Right lobe of liver (tissue), 6 donors: Measurements from ENCODE around the gene G3BP2. TPM values are rescaled to one million over a fixed set of nuclear protein-coding genes. Genes with fewer than 3 reads are reported as not detected.

ENCODE experiments used
- ATAC-seq, 4 donors: fragments of 200-7000 bp; cut with Tn5 transposase; one replicate each; pipeline ENCODE4 v1.9.1; 2020; ENCODE audit warnings: mild to moderate bottlenecking in 4 of 4, moderate library complexity in 4 of 4
- DNase-seq, 3 donors: peaks; one replicate each; pipeline ENCODE4 v3.0.0-alpha.2; 2020
- H3K27ac ChIP-seq, 3 donors: fragments of 200-600 bp; one replicate each; pipeline ENCODE4 v1.8.0; 2022
- H3K27me3 ChIP-seq, 2 donors: fragments of 200-600 bp; one replicate each; pipeline ENCODE4 v1.8.0; 2022
- H3K36me3 ChIP-seq, 4 donors: fragments of 200-600 bp; sonication (generic) in 1 of 4; one replicate each; pipeline versions ENCODE4 v1.5.1 to v1.8.0; 2017 to 2022; ENCODE audit warnings: control low read depth in 1 of 4
- H3K4me1 ChIP-seq, 4 donors: fragments of 200-600 bp; sonication (generic) in 1 of 4; one replicate each; pipeline versions ENCODE4 v1.5.1 to v1.8.0; 2017 to 2022; ENCODE audit warnings: control low read depth in 1 of 4
- H3K4me3 ChIP-seq, 3 donors: fragments of 200-600 bp; one replicate each; pipeline ENCODE4 v1.8.0; 2022
- H3K9me3 ChIP-seq, 4 donors: fragments of 200-600 bp; sonication (generic) in 1 of 4; one replicate each; pipeline versions ENCODE4 v1.5.1 to v1.8.0; 2017 to 2022; ENCODE audit warnings: control low read depth in 1 of 4
- POLR2A ChIP-seq: fragments of 450-650 bp; IDR thresholded peaks from one replicate; pipeline ENCODE4 v1.6.1; 2017; ENCODE audit warnings: antibody characterized with exemption, mild to moderate bottlenecking
- WGBS: methylation state at CpG from one replicate; pipeline ENCODE4 v1.1.6; 2018; ENCODE audit warnings: low coverage, low lambda C conversion rate; ENCODE audit not compliant: insufficient coverage; ENCODE audit errors: missing lambda C conversion rate; 5-methylcytosine and 5-hydroxymethylcytosine counted together
- intact Hi-C, 2 donors: fragments of 100-400 bp; cut with DNase I; formaldehyde crosslinking; loops; one replicate each; pipeline versions ENCODE4 v1.11.2 to v1.14.1; 2022
- total RNA-seq, 6 experiments: library from RNA; depleted of rRNA in 2 of 6; stranded (reverse); fragments of >200 nt in 2 of 6; fragmentation: NEBNext Ultra II Directional in 3 of 6; extraction: Animal tissue kit (Norgen Biotek cat#: 25700) in 3 of 6; gene quantifications; one replicate each; pipeline versions ENCODE4 v1.1.0 to v1.2.4, GENCODE V29; 2016 to 2023
- TF ChIP-seq, protein P1 (sequence below), 4 donors: fragments of 200-600 bp in 3 of 4; fragments of 450-650 bp in 1 of 4; IDR thresholded peaks; one replicate each; pipeline versions ENCODE4 v1.5.1 to v1.8.0; 2016 to 2022; ENCODE audit warnings: antibody characterized with exemption in 4 of 4, mild to moderate bottlenecking in 2 of 4
- donor health status: DM: no; HTN: yes; CAD: no.
- donor health status: DM: no; HTN: no; CAD: no.
- donor health status: DM: no; HTN: no; CAD: no.
- donor health status: DM: no; HTN: yes; CAD: no.
- donor health status: DM: no; HTN: yes; CAD: no.

G3BP2 gene
- total RNA-seq, 6 experiments from 2014 or later = 47.6 to 68.9 (median 64.5) TPM

DNA sequence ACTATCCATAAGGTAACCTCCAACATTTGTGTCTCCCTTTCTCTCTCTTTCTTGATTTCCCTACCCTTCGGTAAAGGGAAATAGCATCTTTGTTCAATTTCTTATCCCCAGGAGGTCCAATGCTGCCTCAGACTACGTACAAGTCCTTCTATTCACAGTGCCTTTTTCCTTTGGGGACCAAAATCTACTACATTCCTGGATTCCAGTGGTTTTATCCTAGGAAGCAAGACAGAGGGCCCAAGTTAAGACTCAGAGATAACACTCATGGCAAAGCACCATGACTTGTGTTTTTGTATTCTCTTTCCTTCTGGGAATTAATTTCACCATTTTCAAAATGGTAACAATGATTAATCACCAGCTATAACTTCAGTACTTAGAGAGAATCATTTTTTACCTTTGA, 10.6 kb downstream of the G3BP2 start:
- intact Hi-C loops = no loop called here
- TF ChIP-seq, protein P1, sequence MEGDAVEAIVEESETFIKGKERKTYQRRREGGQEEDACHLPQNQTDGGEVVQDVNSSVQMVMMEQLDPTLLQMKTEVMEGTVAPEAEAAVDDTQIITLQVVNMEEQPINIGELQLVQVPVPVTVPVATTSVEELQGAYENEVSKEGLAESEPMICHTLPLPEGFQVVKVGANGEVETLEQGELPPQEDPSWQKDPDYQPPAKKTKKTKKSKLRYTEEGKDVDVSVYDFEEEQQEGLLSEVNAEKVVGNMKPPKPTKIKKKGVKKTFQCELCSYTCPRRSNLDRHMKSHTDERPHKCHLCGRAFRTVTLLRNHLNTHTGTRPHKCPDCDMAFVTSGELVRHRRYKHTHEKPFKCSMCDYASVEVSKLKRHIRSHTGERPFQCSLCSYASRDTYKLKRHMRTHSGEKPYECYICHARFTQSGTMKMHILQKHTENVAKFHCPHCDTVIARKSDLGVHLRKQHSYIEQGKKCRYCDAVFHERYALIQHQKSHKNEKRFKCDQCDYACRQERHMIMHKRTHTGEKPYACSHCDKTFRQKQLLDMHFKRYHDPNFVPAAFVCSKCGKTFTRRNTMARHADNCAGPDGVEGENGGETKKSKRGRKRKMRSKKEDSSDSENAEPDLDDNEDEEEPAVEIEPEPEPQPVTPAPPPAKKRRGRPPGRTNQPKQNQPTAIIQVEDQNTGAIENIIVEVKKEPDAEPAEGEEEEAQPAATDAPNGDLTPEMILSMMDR (IDR thresholded peaks at IDR 0.05) = no peak
- no peak for TF ChIP-seq POLR2A
- ATAC-seq = no peak
- Histone ChIP-seq H3K4me1 (peaks cover 0 to 6% (median 0%) of the 10 kb centered on the region in 4 donors), H3K9me3 (no peaks in the 10 kb centered on the region), H3K27me3 (no peaks in the 10 kb centered on the region), H3K27ac (no peak overlapping the region), H3K4me3 (no peak overlapping the region), H3K36me3 (peaks cover 0 to 27% (median 3%) of the 10 kb centered on the region in 4 donors)
- no peak for DNase-seq
- WGBS = 81% methylated on average over 2 of the region's 2 CpGs

DNA sequence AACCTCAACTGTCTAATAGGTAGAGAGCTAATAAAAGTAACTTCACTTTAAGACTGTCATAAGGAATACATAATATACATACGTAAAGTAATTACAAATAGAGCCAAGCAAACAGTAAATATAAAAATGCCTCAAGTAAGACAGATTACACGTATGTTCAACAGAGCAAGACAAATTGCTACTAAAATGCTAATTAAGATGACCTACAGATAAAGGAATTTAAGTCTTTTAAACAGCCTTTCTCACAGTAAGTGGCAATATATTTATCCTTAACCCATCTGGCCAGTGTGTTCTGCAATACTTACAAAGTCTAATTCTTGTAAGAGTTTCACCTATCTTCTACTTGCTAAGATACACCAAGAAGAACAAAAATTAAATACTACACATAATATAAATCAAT, 12.7 kb downstream of the G3BP2 start:
- Histone ChIP-seq H3K27me3 (no peaks in the 10 kb centered on the region), H3K4me1 (peaks cover 0 to 6% (median 0%) of the 10 kb centered on the region in 4 donors), H3K27ac (no peak overlapping the region), H3K9me3 (no peaks in the 10 kb centered on the region), H3K36me3 (peaks cover 0 to 46% (median 12%) of the 10 kb centered on the region in 4 donors), H3K4me3 (no peak overlapping the region)
- WGBS = 85% methylated on average over 2 of the region's 2 CpGs
- DNase-seq = no peak
- intact Hi-C loops = no loop called here
- TF ChIP-seq, protein P1 (IDR thresholded peaks at IDR 0.05) = no peak
- TF ChIP-seq POLR2A = no peak
- ATAC-seq = no peak

DNA sequence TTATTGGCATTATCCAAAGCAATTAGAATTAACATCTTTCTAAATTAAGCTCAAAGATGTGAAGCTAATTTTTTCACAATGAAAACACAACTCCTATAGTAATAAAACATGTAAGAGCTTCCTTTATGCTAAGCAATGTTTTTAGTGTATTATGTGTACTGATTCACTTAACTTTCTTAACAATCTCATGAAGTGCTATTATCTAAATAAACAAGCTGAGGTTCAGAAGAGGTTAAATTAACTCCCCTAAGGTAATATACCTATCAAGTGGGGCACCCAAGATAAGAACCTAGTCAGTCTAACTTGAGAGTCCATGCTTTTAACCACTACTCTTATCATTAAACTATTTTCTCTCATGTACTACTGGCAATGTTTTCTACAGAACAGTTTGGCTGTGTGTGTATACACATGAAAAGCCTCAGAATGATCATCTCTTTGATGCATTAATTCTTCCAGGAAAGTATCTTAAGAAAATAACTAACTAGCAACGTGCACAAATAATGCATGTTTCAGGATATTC, 13.6 kb downstream of the G3BP2 start:
- 92% methylated on average over 1 of the region's 1 CpG for WGBS
- H3K4me3 ChIP-seq = no peak overlapping the region
- peaks cover 0 to 55% (median 17%) of the 10 kb centered on the region in 4 donors for H3K36me3 ChIP-seq
- TF ChIP-seq POLR2A = no peak
- TF ChIP-seq, protein P1 (IDR thresholded peaks at IDR 0.05) = no peak
- DNase-seq (no peak), ATAC-seq (no peak)
- no peaks in the 10 kb centered on the region for H3K9me3 ChIP-seq
- H3K27me3 ChIP-seq = no peaks in the 10 kb centered on the region
- H3K27ac ChIP-seq = no peak overlapping the region
- H3K4me1 ChIP-seq = peaks cover 0 to 6% (median 0%) of the 10 kb centered on the region in 4 donors
- intact Hi-C loops = no loop called here

DNA sequence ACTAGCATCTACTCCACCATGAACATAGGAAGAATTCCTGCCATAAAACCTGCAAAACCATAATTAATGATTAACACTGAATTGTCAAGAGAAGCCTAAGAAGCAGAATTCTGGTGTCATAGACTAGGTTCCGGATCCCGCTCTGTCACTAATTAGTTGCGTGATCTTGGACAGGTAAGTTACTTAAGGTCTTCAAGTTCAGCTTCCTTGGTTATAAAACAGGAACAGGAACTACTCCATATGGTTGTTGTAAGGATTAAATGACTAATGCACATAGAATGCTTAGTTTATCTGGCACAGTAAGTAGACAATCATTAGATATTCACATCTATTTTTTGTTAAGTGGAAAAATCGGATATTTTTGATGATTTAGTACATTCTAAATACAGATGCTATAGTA, 14.3 kb downstream of the G3BP2 start:
- no peaks in the 10 kb centered on the region for H3K9me3 ChIP-seq
- H3K27me3 ChIP-seq = no peaks in the 10 kb centered on the region
- H3K4me1 ChIP-seq = peaks cover 0 to 6% (median 0%) of the 10 kb centered on the region in 4 donors
- intact Hi-C loops = no loop called here
- TF ChIP-seq POLR2A = no peak
- TF ChIP-seq, protein P1 (IDR thresholded peaks at IDR 0.05) = no peak
- DNase-seq (no peak), ATAC-seq (no peak)
- H3K27ac ChIP-seq = no peak overlapping the region
- no peak overlapping the region for H3K4me3 ChIP-seq
- 86% methylated on average over 4 of the region's 4 CpGs for WGBS
- H3K36me3 ChIP-seq = peaks cover 0 to 61% (median 17%) of the 10 kb centered on the region in 4 donors

DNA sequence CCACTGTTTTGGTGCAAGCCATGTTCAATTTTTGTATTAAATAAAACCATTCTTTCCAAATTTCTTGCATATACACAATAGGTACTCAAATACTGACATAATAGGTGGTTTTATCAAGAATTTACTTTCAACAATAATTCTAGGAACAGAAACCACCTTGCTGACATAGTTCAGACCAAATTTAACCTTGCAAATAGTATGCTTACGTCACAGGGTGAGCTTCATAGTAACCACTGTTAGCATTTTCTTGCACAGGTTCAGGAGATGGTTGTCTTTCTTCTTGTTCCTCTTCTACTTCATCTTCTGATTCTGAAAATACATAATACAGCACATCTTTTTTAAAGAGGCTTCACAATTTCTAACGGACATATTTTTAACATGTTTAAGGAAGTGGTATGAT, 17.6 kb downstream of the G3BP2 start:
- H3K27ac ChIP-seq = no peak overlapping the region
- H3K4me1 ChIP-seq = peaks cover 0 to 6% (median 0%) of the 10 kb centered on the region in 4 donors
- intact Hi-C loops = no loop called here
- H3K36me3 ChIP-seq = peaks cover 0 to 69% (median 19%) of the 10 kb centered on the region in 4 donors
- 73% methylated on average over 2 of the region's 2 CpGs for WGBS
- H3K27me3 ChIP-seq = no peaks in the 10 kb centered on the region
- no peaks in the 10 kb centered on the region for H3K9me3 ChIP-seq
- ATAC-seq (no peak), DNase-seq (no peak)
- no peak overlapping the region for H3K4me3 ChIP-seq
- TF ChIP-seq, protein P1 (IDR thresholded peaks at IDR 0.05) = no peak
- TF ChIP-seq POLR2A = no peak
